Trophoblast cell (in vitro differentiated cells and primary cell): ENCODE measurements around the gene GSTM4.

Experiments used
- DNase-seq, 2 donors: peaks; one replicate each; pipeline ENCODE4 v3.0.0-alpha.2; 2016
- H2AFZ ChIP-seq: 2 replicates; pipeline ENCODE4 v1.6.1; 2013; ENCODE audit warnings: low read length, moderate library complexity, mild to moderate bottlenecking; ENCODE audit not compliant: insufficient read depth, poor library complexity
- H2AK5ac ChIP-seq: 2 replicates; pipeline ENCODE4 v1.6.1; 2013; ENCODE audit warnings: mild to moderate bottlenecking, low read length
- H2BK120ac ChIP-seq: 2 replicates; pipeline ENCODE4 v1.6.1; 2013; ENCODE audit warnings: low read length, mild to moderate bottlenecking, moderate library complexity; ENCODE audit not compliant: insufficient read depth, poor library complexity
- H2BK12ac ChIP-seq: 2 replicates; pipeline ENCODE4 v1.6.1; 2013; ENCODE audit warnings: mild to moderate bottlenecking, low read length, moderate library complexity
- H2BK5ac ChIP-seq: 2 replicates; pipeline ENCODE4 v1.6.1; 2013; ENCODE audit warnings: low read length, low read depth, moderate library complexity, mild to moderate bottlenecking; ENCODE audit not compliant: poor library complexity
- H3K14ac ChIP-seq: 2 replicates; pipeline ENCODE4 v1.6.1; 2013; ENCODE audit warnings: mild to moderate bottlenecking, low read length
- H3K18ac ChIP-seq: 2 replicates; pipeline ENCODE4 v1.6.1; 2013; ENCODE audit warnings: mild to moderate bottlenecking, low read length
- H3K23ac ChIP-seq: 2 replicates; pipeline ENCODE4 v1.6.1; 2013; ENCODE audit warnings: low read length
- H3K27ac ChIP-seq: 2 replicates; pipeline ENCODE4 v1.5.1; 2013; ENCODE audit warnings: low read depth, mild to moderate bottlenecking, inconsistent platforms, low read length, moderate library complexity
- H3K27me3 ChIP-seq: 2 replicates; pipeline ENCODE4 v1.6.1; 2013; ENCODE audit warnings: inconsistent platforms, mild to moderate bottlenecking, low read length, moderate library complexity; ENCODE audit not compliant: insufficient read depth
- H3K36me3 ChIP-seq, 2 experiments: 1 replicate in 1 of 2; 2 replicates in 1 of 2; pipeline ENCODE4 v1.6.1; 2013; ENCODE audit warnings: low read length in 2 of 2, mild to moderate bottlenecking in 2 of 2, moderate library complexity in 1 of 2; ENCODE audit not compliant: insufficient read depth in 2 of 2, control insufficient read depth in 1 of 2
- H3K4ac ChIP-seq: 2 replicates; pipeline ENCODE4 v1.6.1; 2013; ENCODE audit warnings: low read depth, mild to moderate bottlenecking, low read length, moderate library complexity
- H3K4me1 ChIP-seq, 2 experiments: 1 replicate in 1 of 2; 2 replicates in 1 of 2; pipeline ENCODE4 v1.6.1; 2013; ENCODE audit warnings: low read length in 2 of 2, mild to moderate bottlenecking in 2 of 2, moderate library complexity in 1 of 2; ENCODE audit not compliant: insufficient read depth in 2 of 2, control insufficient read depth in 1 of 2
- H3K4me2 ChIP-seq: 2 replicates; pipeline ENCODE4 v1.6.1; 2013; ENCODE audit warnings: inconsistent platforms, mild to moderate bottlenecking, low read length, moderate library complexity
- H3K4me3 ChIP-seq: 2 replicates; pipeline ENCODE4 v1.5.1; 2013; ENCODE audit warnings: mild to moderate bottlenecking, low read depth, low read length, inconsistent platforms
- H3K79me1 ChIP-seq: one replicate; pipeline ENCODE4 v1.6.1; 2013; ENCODE audit warnings: low read length
- H3K79me2 ChIP-seq: 2 replicates; pipeline ENCODE4 v1.6.1; 2013; ENCODE audit warnings: low read length, mild to moderate bottlenecking; ENCODE audit not compliant: control insufficient read depth, insufficient read depth, poor library complexity
- H3K9ac ChIP-seq: 2 replicates; pipeline ENCODE4 v1.6.1; 2013; ENCODE audit warnings: mild to moderate bottlenecking, low read length
- H3K9me3 ChIP-seq: 2 replicates; pipeline ENCODE4 v1.6.1; 2013; ENCODE audit warnings: low read depth, mild to moderate bottlenecking, control low read depth, inconsistent platforms, low read length; ENCODE audit not compliant: insufficient read depth
- H4K12ac ChIP-seq: 2 replicates; pipeline ENCODE4 v1.6.1; 2013; ENCODE audit warnings: low read depth, mild to moderate bottlenecking, low read length, moderate library complexity
- H4K8ac ChIP-seq: 2 replicates; pipeline ENCODE4 v1.6.1; 2013; ENCODE audit warnings: low read depth, mild to moderate bottlenecking, low read length, moderate library complexity
- H4K91ac ChIP-seq: one replicate; pipeline ENCODE4 v1.6.1; 2013; ENCODE audit warnings: low read depth, mild to moderate bottlenecking, low read length, moderate library complexity
- WGBS: extraction: QIAGEN DNeasy Blood & Tissue Kit; methylation state at CpG from one replicate; pipeline ENCODE4 v1.1.7; 2013; ENCODE audit warnings: missing lambda C conversion rate; ENCODE audit not compliant: insufficient read length, insufficient coverage; ENCODE audit errors: extremely low coverage; 5-methylcytosine and 5-hydroxymethylcytosine counted together

Gene GSTM4

DNA sequence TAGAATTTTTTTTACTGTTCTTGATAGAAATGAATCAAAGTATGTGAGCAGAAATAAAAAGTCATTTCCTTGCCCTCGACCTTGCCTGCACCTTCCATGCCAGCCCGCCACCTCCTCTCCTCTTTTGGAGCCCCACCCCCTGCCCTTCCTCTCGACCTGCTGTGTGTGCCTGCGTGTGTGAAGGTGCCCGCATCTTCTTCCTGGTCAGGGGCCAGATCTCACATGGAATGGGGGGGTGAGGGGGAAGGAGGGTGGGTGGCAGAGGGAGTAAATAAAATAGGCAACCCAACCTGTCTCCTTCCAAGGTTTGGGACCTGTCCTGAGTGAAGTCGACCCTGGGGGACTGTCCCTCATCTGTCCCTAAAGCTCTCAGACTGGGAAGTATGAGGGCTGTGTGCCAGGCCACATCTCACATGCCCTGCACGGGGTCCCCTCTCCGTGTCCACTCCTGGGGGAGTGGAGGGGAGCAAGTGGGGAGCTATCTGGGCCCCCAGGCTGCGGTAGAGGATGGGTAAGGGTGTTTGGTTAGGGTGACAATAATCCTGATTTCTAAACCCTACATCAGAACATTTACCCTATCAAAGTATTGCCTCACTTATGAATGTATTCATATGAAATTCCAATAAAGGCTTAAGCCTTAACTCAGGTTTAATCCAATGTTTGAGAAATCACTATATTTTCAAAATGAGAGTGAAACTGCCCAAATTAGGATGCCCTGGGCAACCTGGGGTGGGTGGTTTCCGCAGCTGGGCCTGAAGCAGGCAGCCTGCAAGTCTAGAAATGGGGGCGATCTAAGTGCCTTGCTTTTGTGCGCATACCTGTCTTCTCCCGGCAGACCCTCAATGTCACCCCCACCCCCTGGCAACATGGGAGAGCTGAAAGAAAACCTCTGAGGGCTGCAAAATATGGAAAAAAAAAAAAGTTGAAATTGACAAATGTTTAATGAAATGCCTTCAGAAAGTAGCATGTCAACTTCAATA lies 20.8 kb upstream of the GSTM4 start:
- Histone ChIP-seq H2AK5ac (no peak overlapping the region), H3K9ac (no peak overlapping the region), H3K36me3 (peaks cover 15 to 18% of the 10 kb centered on the region in 2 experiments), H3K4me3 (no peak overlapping the region), H4K12ac (no peak overlapping the region), H3K4me2 (no peak overlapping the region), H3K4me1 (peaks cover 3 to 9% of the 10 kb centered on the region in 2 experiments), H2BK12ac (no peak overlapping the region), H2BK120ac (no peak overlapping the region), H3K18ac (no peak overlapping the region), H3K9me3 (no peaks in the 10 kb centered on the region), H3K27ac (no peak overlapping the region), H3K4ac (no peak overlapping the region), H2BK5ac (no peak overlapping the region), H4K8ac (no peak overlapping the region), H3K23ac (no peak overlapping the region), H4K91ac (no peak overlapping the region), H3K27me3 (no peaks in the 10 kb centered on the region), H2AFZ (no peak overlapping the region), H3K79me1 (no peaks in the 10 kb centered on the region), H3K79me2 (no peaks in the 10 kb centered on the region), H3K14ac (no peak overlapping the region)
- DNase-seq = no peak
- WGBS = no CpG with 5 or more reads among the region's 13 CpGs

DNA sequence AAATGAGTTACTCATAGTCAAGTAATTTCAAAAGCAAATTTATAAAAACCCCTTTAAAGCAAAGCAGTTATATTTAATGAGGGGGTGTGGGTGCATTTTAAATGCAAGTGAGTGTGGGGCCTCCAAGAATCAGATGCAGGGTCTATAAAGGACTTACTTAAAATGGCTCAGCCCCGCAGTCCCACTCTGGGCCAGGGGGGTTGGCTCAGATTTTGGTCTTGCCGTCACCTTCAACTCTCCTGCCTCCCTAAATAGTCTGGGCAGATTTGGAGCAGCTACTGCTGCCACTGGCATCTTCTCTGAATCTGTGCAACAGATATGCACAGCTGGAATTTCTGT lies 20.1 kb upstream of the GSTM4 start:
- H3K27ac ChIP-seq = no peak overlapping the region
- peaks cover 3 to 9% of the 10 kb centered on the region in 2 experiments for H3K4me1 ChIP-seq
- no peak overlapping the region for H4K12ac ChIP-seq
- no CpG with 5 or more reads among the region's 2 CpGs for WGBS
- no peak overlapping the region for H3K18ac ChIP-seq
- no peak overlapping the region for H2BK5ac ChIP-seq
- H2BK120ac ChIP-seq = no peak overlapping the region
- no peak overlapping the region for H3K14ac ChIP-seq
- DNase-seq = no peak
- H3K9ac ChIP-seq = no peak overlapping the region
- no peak overlapping the region for H3K4me3 ChIP-seq
- H3K79me2 ChIP-seq = no peaks in the 10 kb centered on the region
- no peak overlapping the region for H3K23ac ChIP-seq
- H3K79me1 ChIP-seq = no peaks in the 10 kb centered on the region
- H3K9me3 ChIP-seq = no peaks in the 10 kb centered on the region
- no peak overlapping the region for H3K4me2 ChIP-seq
- H4K91ac ChIP-seq = no peak overlapping the region
- no peaks in the 10 kb centered on the region for H3K27me3 ChIP-seq
- H2AK5ac ChIP-seq = no peak overlapping the region
- H3K36me3 ChIP-seq = peaks cover 10 to 13% of the 10 kb centered on the region in 2 experiments
- H4K8ac ChIP-seq = no peak overlapping the region
- no peak overlapping the region for H2BK12ac ChIP-seq
- H3K4ac ChIP-seq = no peak overlapping the region
- H2AFZ ChIP-seq = no peak overlapping the region

DNA sequence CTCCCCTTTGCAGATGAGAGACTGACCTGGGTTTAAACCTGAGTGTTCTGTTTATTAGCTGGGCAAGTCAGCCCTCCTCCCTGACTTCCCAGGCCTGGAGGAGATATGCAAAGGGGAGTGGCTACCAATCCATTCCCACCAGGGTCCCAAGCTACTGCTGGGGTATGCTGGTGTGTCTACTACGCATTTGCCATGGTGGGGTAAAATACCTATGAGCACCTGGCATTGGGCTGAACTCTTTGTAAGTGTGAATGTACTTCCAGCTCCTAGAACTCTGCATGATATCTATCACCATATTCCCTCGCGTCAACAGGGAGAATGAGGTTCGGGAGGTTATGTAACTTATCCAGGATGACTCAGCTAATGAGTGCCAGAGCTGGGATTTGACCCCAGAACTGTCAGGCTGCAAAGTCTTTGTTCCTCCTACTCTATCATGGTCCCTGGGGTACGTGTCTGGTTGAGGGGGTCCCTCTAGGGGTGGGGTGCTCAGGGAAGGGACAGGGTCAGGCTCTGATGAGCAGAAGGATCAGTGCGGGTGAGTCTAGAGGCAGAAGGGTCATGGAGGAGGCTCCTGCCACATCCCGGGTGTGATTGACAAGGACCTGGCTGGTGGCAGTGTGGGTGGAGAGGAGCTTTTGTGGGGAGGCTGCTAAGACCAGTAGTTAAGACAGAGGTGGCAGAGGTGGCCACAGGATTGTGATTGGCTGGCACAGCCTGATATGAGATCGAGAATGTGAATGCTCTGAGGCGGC lies 19.5 kb upstream of the GSTM4 start:
- Histone ChIP-seq H4K12ac (no peak overlapping the region), H3K18ac (no peak overlapping the region), H2BK12ac (no peak overlapping the region), H3K4me3 (no peak overlapping the region), H3K4ac (no peak overlapping the region), H2AK5ac (no peak overlapping the region), H3K9me3 (no peaks in the 10 kb centered on the region), H3K79me2 (no peaks in the 10 kb centered on the region), H2AFZ (peak overlapping the region; percentile 5), H3K14ac (no peak overlapping the region), H3K4me2 (no peak overlapping the region), H4K91ac (peak overlapping the region; percentile 8), H3K9ac (no peak overlapping the region), H3K27ac (no peak overlapping the region), H3K79me1 (no peaks in the 10 kb centered on the region), H4K8ac (no peak overlapping the region), H3K27me3 (no peaks in the 10 kb centered on the region), H3K4me1 (peaks cover 3 to 9% of the 10 kb centered on the region in 2 experiments), H3K36me3 (peaks cover 4 to 7% of the 10 kb centered on the region in 2 experiments), H3K23ac (no peak overlapping the region), H2BK5ac (no peak overlapping the region), H2BK120ac (no peak overlapping the region)
- no CpG with 5 or more reads among the region's 9 CpGs for WGBS
- no peak for DNase-seq

DNA sequence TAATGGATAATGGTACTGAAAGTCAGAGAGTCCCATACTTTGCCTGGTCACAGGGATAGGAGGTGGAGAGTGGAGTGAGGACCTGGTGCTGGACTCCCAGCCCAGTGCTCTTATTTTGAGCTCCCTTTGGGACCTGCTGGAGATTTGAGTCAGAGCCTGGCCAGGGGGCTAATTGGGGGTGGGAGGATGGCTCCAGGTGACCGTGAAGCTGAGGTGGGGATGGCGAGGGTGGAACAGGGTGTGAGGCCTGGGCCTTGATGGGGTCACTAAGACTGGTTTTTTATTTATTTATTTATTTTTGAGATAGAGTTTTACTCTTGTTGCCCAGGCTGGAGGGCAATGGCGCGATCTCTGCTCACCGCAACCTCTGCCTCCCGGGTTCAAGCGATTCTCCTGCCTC lies 18.5 kb upstream of the GSTM4 start:
- Histone ChIP-seq H3K36me3 (no peaks in the 10 kb centered on the region), H3K23ac (no peak overlapping the region), H4K91ac (no peak overlapping the region), H3K4me2 (no peak overlapping the region), H2BK5ac (no peak overlapping the region), H2AK5ac (no peak overlapping the region), H3K9ac (no peak overlapping the region), H3K27me3 (no peaks in the 10 kb centered on the region), H3K79me2 (no peaks in the 10 kb centered on the region), H3K4me3 (no peak overlapping the region), H3K18ac (no peak overlapping the region), H2BK120ac (no peak overlapping the region), H2BK12ac (no peak overlapping the region), H3K14ac (no peak overlapping the region), H2AFZ (no peak overlapping the region), H4K12ac (no peak overlapping the region), H3K9me3 (no peaks in the 10 kb centered on the region), H3K4ac (no peak overlapping the region), H3K27ac (no peak overlapping the region), H4K8ac (no peak overlapping the region), H3K4me1 (peaks cover 3 to 9% of the 10 kb centered on the region in 2 experiments), H3K79me1 (no peaks in the 10 kb centered on the region)
- DNase-seq = no peak
- no CpG with 5 or more reads among the region's 7 CpGs for WGBS
